ENCODE results near the gene GON7.
"Not testable (repeated sequence)": the region's sequence is repeated elsewhere in the genome, so short reads cannot be mapped to it uniquely, and the experiment has no call there.

The GON7 gene, protein sequence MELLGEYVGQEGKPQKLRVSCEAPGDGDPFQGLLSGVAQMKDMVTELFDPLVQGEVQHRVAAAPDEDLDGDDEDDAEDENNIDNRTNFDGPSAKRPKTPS

DNA sequence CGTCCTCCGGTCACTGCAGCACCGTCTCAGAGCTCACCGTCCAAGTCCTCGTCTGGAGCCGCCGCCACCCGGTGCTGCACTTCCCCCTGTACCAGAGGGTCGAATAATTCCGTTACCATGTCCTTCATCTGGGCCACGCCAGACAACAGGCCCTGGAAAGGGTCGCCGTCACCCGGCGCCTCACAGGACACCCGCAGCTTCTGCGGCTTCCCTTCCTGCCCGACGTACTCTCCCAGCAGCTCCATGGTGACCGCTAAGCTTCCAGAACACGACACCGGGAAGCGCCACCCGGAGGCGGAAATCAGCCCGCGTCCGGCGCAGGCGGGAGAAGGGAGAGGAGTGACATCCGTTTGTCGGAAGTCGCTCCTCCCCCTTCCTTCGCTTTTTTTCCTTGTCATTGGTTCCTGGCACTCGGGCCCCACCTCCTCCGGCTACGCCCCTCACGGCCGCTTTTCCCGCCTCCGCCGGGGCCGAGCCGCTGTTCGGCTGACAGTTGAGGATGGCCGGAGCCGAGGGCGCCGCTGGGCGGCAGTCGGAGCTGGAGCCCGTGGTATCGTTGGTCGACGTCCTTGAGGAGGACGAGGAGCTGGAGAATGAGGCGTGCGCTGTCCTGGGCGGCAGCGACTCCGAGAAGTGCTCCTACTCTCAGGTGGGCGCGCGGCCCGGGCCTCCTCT is at the start of gene GON7, which contains the start of gene UBR7:
TSS of gene GON7 (minus strand) at position 273 of the 675 bp plus-strand sequence. CDS start at position 245, 28 bp downstream.
TSS of gene UBR7 (plus strand) at position 464 of the 675 bp plus-strand sequence. CDS start at position 500, 36 bp downstream.
- peak; percentile 85 for DNase-seq (ENCODE audit: low read depth)

DNA sequence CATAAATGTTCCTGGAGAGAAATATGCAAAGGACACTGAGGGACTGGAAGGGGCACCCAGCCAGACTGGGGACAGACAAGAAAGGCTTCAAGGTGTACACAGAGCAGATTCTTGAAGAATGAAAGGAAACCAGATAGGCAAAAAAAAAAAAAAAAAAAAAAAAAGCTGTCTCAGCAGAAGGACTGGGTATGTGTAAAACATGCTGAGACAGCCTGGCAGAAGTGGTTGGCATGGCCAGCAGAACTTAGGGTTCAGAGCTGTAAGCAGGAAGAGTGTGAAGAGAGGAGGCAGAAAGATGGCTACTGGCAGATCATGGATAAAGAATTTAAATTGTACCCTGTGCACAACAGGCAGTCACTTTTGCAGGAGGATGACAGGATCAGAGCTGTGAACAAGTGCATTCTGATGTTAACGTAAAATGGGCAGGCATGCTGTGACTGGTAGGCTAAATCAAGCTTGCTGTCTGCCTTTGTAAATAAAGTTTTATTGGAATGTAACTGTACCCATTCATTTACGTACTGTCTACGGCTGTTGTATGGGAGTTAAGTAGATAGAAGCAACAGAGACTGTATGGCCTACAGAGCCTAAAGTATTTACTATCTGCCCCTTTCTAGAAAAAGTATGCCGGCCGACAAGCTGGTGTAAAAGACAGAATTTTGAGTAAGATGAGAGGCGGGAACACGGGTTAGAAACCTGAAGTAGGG is 42.4 kb upstream of the GON7 start:
- no peak for DNase-seq (ENCODE audit: low read depth)

DNA sequence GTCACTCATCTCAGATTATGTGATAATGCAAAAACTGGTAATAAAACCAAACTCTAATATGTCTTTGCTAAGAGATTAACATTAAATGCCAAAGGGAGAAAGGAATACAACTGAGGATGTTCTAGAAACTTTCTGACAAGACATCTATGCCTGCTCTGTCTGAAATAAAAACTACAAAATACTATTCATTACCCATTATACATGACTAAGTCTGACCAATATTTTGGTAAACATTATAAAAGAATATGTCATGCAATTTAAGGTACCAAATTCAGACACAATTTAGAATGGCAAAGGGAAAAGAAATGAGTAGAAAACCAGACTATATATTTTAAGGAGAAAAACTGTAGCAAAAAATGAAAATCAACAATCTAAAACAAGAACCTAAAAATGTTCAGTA is 39.7 kb upstream of the GON7 start:
- no peak for DNase-seq (ENCODE audit: low read depth)

DNA sequence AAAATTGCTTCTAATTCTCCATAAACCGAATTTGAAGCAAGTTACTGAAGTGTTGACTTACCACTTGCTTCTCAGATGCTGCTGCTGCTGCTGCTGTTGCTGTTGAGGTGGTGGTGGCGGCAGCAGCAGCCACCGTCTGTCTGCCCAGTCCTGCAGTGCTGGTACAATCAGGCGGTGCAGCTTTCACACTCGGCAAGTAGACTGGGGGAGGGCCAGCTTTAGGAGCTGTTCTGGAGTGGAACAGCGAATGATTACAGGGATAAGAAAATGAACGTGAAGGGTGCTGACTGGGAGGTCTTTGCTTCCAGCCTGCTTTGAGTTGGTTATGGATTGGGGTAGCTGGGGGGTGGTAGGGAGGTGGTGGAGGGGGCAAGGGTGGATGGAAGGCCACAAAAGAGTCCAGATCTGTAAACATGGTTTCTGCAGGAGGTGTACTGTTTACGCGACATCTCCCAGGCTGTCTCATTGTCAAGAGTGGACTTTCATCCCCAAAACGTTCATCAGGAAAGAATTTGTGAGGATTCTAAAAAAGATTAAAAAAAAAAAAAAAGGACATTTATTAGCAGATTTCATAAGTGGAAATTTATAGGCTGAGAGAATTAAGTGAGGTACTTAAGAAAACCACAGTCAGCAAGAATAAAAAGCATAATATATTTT is 39.0 kb upstream of the GON7 start:
- no peak for DNase-seq (ENCODE audit: low read depth)

DNA sequence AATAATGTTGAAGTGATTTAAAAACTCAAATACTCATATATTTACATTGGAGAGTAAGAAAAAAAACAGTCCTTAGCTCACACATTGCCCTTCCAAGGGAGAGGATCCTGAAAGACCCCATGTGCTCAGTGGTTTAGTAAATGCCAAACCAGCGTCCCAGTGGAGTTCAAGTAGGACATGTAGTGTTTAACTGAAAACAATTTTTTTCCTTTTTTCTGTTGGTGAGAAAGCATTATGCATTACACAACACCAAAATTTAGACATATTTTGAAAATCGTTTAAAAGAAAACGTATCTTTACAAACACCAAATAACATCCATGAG is 33.8 kb upstream of the GON7 start:
- no peak for DNase-seq (ENCODE audit: low read depth)

DNA sequence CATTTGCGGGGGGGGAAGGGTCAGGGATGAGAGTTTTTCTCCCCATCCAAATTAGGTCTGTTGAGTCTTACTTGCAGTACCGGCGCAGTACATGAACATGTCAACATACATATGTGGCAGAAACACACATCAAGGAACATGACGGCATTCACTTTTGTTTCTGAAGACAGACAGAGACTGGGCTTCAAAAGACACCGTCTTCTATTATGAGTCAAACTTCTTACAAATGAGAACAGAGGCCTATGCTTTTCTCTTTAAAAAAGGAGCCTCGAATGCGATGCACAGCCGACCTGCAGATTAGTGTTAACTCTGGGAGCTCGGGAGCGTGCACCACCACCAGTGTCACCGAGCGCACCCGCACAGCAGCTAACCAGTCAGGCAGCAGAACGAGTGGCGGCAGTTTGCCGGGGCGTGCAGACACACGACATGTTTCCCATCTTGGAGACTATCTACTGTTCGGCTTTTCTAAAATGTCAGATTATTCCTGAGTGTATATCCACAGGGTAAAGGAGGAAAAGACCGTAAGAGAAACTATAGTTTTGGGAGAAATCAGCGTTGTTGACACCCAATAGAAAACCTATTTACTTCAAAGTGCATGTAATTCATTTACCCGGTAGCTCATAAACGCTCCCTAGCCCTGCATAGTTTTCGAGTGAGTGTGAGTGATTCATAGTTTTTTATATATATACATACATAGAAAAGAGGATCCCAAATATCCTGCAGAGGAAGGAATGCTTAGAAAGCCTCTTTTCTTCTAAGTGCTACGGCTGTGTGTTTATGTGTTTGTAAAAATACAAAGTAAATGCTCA is 33.2 kb upstream of the GON7 start:
- no peak for DNase-seq (ENCODE audit: low read depth)

DNA sequence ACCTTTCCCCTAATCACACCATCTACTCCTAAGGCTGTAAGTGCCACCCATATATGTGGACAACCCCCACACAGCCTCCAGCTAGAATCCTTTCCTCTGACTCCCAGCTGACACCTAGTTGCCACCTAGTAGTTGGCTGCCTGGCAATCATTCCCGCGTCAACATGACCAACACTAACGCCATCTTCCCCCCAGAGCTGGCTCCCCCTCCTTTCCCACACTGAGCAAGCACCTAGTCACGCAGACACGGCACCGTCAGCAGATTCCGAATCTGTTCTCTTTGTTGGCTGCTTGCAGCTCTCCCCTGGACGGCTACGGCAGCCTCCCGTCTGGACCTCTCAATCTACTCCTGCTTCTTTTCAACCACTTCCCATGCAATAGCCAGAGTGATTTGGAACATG is 27.9 kb upstream of the GON7 start:
- DNase-seq (ENCODE audit: low read depth) = no peak

DNA sequence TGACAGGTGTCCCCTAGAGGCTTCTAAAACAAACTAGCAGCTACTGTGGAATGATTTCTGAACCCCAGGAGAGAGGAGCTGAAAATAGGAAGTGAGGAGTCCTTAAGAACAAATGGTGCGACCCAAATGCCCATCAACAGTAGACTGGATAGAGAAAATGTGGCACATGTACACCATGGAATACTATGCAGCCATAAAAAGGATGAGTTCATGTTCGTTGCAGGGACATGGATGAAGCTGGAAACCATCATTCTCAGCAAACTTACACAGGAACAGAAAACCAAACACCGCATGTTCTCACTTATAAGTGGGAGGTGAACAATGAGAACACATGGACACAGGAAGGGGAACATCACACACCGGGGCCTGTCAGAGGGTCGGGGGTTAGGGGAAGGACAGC is 26.2 kb upstream of the GON7 start:
- DNase-seq (ENCODE audit: low read depth) = not testable (repeated sequence)

DNA sequence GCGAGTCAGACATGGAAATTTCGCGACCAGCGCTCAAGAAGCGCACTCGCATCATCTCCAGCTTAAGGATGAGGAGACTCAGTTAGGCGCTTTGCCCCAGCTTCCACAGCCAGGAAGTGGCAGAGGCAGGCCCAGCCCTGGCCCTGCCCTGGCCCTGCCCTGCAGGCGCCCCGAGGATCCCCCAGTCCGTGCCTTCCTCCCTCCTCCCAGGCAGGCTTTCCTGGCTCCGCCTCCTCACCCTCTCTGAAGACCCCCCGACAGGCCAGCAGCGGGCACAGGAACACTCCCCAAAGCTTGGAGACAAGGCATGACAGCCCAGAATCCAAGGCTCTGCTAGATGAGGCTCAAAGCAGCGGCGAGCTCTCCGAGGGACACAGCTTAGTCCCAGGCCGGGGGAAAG is 25.3 kb upstream of the GON7 start:
- DNase-seq (ENCODE audit: low read depth) = no peak

DNA sequence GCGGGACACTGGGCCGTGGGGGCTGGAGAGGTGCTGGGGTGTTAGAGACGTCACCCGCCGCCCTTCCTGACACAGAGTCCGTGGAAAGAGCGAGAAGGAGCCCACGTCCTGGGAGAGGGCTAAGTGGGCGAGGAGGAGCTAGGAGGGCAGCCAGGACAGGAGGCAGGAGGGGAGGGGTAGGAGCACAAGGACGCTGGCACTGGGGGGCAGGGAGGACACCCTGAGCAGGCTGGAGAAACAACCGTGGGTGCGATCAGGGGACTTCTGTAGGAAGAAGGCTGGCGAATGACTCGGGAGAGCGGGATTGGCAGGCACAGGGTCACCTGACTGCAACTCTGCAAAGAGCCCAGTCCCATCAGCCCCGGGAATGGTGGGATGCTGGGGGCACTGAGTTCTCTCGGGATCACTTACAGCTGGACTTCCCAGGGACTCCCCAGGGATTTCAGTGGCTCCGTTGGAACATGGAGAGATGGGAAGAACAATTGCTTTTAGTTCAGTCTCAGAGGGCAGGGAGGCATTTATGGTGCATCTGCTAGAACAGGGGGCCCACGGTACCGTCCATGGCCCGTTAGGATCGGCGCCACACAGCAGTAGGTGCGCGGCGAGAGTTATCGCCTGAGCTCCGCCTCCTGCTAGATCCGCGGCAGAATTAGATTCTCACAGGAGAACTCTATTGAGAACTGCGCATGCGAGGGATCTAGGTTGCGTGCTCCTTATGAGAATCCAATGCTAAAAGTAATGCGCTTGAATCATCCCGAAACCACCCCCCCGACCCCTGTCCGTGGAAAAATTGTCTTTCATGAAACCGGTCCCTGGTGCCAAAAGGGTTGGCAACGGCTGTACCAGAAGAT is 24.5 kb upstream of the GON7 start:
- DNase-seq (ENCODE audit: low read depth) = no peak

DNA sequence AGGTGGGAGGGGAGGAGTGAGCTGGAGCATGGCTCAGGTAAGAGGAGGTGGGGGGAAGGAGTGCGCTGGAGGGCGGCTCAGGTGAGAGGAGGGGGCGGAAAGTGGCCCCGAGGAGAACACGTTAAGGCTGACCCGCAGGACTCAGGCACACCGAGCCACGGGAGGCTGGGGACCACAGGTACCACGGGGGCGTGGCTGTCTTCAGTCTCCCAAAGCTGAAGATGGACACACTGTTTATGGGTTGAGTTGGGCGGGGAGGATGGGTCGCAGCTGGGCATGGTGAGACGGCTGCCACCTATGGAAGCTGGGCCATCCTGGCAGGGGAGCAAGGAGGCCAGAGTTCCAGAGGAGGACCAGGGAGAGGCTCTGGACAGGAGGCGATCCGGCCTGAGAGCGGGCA is 23.7 kb upstream of the GON7 start:
- DNase-seq (ENCODE audit: low read depth) = no peak

DNA sequence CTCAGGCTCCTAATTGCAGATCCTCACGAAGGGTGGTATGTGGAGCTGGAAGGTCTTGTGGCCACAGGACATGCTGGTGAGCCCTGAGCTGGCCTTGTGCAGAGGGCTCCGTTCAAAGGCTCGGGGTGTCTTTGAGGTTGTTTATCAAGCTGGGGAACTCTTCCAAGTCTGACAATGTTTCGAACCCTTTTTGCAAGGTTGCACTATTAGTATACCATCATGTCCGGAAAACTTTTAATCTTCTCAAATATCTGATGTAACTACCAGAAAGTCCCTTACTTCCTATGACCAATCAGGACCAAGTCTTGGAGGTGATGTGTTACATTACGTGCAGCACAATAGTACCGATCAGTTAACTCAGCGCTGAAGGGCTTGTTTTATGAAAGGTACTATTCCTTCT is 21.7 kb upstream of the GON7 start:
- DNase-seq (ENCODE audit: low read depth) = no peak

DNA sequence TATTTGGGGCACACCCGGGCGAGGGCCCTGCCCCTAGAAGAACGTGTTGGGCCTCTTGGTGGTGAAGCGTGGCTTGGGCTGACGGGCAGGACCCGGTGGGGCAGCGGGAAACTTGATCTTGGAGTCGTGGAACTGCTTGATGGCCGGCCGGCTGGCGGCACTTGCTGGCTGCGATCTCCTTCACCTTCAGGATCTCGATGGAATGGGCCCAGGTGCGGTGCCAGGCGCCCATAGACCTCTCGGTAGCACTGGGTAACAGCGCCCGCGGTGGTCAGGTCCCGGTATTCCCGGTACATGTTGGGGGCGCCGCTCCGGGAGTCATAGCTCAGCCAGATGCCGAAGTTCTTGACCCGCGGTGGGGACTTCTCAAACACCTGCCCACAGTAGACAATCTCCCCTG is 16.7 kb upstream of the GON7 start:
- no peak for DNase-seq (ENCODE audit: low read depth)

DNA sequence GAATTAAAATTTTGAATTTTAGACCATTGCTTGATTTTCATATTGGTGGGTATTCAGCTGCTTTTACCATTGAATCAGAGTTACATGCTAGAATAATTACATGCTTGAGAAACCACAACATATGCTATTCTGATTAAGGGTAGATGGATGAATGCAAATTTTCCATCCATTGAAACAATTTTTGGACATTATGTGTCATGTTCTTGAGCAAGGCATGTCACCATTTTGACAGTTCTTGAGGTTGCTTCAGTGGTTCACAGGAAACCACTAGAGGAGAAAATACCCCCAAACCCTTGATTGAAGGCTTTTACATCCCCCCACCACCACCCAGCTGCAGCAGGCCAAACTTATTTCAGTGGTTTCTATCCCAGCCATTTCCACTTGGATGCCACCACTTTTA is 13.6 kb upstream of the GON7 start:
- no peak for DNase-seq (ENCODE audit: low read depth)

DNA sequence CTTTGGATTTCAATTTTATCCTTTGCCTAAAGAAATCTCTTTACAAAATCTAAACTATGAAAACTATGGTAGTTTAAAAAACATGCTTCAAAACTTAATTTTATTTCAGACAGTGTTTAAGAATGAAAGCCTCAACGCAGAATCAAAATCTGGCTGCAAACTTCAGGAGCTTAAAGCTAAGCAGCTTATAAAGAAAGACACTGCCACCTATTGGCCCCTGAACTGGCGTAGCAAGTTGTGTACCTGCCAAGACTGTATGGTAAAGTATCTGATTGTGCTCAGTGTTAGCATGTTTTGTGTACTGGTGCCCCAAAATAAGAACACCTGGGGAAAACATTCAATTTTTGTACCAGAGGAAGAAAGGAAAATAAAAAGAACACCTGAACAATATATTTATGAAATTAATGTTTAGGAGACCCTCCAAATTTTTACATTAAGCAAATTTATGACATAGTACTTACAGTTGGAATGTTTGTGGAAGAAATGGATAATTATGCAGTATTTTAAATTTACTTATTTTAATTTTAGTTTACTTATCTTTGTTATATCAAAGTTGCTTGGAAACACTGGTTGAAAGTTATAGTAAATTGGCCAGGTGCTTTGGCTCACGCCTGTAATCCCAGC is 12.3 kb upstream of the GON7 start:
- peak; percentile 16 for DNase-seq (ENCODE audit: low read depth)

DNA sequence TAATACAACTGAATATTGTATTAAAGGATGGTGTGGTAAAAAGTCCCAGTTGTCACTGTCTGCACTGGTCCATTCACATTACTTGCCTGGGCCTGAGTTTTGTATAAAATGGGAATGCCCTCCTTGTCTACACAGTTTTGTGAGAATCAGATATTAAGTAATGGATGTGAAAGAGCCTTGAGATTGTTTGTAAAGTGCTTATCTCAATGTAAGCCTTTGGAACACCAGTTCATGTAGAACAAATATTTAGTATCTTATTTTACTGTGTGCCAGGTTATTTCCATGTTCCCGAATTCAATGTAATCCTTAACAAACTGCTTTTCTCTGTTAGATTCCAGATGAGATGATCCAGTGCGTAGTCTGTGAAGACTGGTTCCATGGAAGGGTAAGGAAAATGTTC is 7.7 kb upstream of the GON7 start:
- no peak for DNase-seq (ENCODE audit: low read depth)

DNA sequence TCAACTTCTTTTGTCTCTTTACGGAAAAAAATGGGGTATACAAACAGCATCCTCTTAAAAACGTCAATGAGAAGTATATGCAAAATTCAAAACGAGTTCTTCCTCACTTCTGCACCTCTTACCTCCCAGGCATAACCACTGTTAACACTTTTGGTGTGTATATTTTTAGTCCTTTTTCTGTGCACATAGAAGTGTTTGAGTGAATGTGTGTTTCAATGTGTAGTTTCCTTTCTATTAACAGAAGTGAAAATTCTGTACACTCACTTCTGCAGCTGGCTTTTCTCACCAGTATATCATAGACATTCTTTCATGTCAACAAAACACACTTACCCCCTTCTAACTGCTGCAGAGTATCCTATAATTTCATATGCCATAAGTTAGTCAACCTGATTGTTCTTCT is 5.6 kb upstream of the GON7 start:
- DNase-seq (ENCODE audit: low read depth) = no peak

DNA sequence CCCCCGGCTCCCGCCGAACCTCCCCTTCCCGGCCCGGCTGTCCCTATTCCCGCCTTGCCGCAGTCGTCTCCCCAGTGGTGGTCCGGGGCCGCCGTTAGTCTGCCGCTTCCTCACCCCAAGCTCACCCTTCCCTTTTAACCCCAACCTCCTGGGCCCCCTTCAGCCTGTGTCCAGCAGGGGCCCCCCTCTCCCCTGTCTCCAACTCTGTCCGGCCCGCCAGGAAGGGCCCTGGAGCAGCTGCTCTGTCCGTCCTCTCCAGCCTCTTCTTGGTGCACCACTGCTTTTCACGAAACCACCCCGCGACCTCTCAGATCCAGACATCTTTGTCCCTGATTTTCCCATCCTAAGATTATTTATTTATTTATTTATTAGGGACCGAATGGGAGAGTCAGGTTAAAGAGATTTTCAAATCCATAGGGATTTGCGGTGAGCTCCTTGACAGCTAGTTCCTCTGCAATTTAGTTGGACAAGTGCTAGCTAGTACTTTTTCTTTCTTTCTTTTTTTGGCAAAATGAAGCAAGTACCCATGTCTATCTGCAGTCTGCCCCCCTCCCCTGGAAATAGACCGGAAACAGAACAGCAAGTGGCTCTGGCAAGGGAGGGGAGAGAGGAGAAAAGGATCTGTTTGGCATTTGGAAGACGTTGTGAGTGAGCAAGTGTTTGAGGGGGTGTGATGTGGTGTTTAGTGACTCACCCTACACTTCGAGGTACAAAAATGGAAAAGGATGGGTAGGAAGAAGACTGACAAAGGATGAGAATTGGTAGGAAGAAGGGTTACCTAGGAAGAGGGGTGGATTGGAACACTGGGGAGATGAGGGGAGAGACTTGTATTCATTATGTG is 823 bp upstream of the GON7 start:
- DNase-seq (ENCODE audit: low read depth) = no peak

DNA sequence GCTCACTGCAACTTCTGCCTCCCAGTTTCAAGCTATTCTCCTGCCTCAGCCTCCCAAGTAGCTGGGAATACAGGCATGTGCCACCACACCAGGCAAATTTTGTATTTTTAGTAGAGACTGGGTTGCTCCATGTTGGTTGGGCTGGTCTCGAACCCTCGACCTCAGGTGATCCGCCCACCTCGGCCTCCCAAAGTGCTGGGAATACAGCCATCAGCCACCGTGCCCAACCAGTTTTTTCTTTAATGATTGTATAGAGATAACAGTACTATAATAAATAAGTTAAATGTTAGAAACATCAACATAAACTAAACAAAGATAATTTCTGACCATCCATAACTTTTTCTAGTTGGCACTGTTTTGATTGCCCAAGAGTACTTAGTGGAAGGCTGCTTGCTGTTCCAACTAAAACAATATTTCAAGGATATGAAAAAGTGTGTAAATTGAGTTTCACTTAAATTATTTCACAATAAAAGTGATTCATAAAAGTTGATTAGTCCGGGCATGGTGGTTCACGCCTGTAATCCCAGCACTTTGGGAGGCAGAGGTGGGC is 5.6 kb downstream of the GON7 start:
- DNase-seq (ENCODE audit: low read depth) = no peak

DNA sequence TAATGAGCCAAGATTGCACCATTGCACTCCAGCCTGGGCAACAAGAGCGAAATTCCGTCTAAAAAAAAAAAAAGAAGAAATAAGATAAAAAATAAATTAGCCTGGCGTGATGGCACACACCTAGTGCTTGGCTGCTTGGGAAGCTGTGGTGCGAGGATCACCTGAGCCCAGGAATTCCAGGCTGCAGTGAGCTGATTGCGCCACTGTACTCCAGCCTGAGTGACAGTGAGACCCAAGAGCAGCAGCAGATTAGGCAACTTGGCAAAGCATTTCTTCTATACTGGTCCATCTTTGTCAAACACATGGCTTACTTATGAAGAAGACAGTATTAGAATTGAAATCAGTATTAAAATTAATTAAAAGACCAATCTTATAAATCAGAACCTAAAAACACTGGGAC is 6.3 kb downstream of the GON7 start:
- DNase-seq (ENCODE audit: low read depth) = no peak

Data from T-helper 22 cell (primary cell).